Tibial nerve (tissue), 4 donors: ENCODE measurements around the gene FLNC.

Experiments used
- EP300 ChIP-seq, 2 donors: sonication (generic); formaldehyde crosslinking; IDR thresholded peaks; one replicate each; pipeline ENCODE4 v1.6.1; 2017; ENCODE audit warnings: antibody characterized with exemption in 2 of 2, mild to moderate bottlenecking in 1 of 2
- POLR2A ChIP-seq, 2 donors: fragments of 450-650 bp; IDR thresholded peaks; one replicate each; pipeline ENCODE4 v1.6.1; 2017; ENCODE audit warnings: antibody characterized with exemption in 2 of 2, mild to moderate bottlenecking in 2 of 2, moderate library complexity in 2 of 2
- TF ChIP-seq, protein P1 (sequence below), 5 experiments: fragments of 200-600 bp in 3 of 5; fragments of 450-650 bp in 2 of 5; sonication (generic) in 3 of 5; IDR thresholded peaks; one replicate each; pipeline ENCODE4 v1.5.1; 2016 to 2019; ENCODE audit warnings: antibody characterized with exemption in 5 of 5, mild to moderate bottlenecking in 3 of 5, moderate library complexity in 2 of 5

DNA sequence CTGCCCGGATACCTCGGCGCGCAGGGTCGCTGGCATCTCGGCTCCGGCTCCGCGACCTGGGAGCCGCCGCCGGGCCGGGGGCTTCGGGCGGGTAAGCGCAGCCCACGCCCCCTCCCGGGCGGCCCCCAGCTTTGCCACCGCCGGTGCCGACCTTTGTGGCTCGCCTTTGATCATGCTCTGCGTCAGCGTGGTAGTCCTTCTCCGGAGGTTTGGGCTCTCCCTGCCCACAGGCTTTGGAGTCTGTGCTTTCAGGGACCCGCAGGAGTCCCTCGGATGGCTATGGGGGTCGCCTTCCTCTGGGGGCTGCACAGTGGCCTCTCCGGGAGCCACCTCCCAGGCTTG is 39.7 kb downstream of the FLNC start:
- TF ChIP-seq, protein P1, sequence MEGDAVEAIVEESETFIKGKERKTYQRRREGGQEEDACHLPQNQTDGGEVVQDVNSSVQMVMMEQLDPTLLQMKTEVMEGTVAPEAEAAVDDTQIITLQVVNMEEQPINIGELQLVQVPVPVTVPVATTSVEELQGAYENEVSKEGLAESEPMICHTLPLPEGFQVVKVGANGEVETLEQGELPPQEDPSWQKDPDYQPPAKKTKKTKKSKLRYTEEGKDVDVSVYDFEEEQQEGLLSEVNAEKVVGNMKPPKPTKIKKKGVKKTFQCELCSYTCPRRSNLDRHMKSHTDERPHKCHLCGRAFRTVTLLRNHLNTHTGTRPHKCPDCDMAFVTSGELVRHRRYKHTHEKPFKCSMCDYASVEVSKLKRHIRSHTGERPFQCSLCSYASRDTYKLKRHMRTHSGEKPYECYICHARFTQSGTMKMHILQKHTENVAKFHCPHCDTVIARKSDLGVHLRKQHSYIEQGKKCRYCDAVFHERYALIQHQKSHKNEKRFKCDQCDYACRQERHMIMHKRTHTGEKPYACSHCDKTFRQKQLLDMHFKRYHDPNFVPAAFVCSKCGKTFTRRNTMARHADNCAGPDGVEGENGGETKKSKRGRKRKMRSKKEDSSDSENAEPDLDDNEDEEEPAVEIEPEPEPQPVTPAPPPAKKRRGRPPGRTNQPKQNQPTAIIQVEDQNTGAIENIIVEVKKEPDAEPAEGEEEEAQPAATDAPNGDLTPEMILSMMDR (IDR thresholded peaks at IDR 0.05): no peak
- TF ChIP-seq POLR2A (IDR thresholded peaks at IDR 0.05) (no peak), EP300 (IDR thresholded peaks at IDR 0.05) (no peak)
